ENCODE measurements around the gene ADCY9. TPM values are rescaled to one million over a fixed set of nuclear protein-coding genes. Genes with fewer than 3 reads are reported as not detected.
"Not testable (repeated sequence)": the region's sequence is repeated elsewhere in the genome, so short reads cannot be mapped to it uniquely, and the experiment has no call there.

Gene ADCY9
- total RNA-seq, 1 donor from 2014 or later, result 28.4 TPM

- DNase-seq (ENCODE audit: low read depth), result no peak
Measured at GRCh38 chr16:3982216-3982615, 134.0 kb downstream of the ADCY9 start.

GRCh38 chr16:3980253-3981111, 135.8 kb downstream of the ADCY9 start:
- DNase-seq (ENCODE audit: low read depth), result peak; percentile 67

- no peak for DNase-seq (ENCODE audit: low read depth)
Measured at GRCh38 chr16:3979518-3979917, 136.7 kb downstream of the ADCY9 start.

GRCh38 chr16:3979070-3979469, 137.2 kb downstream of the ADCY9 start:
- no peak for DNase-seq (ENCODE audit: low read depth)

GRCh38 chr16:3977376-3977775, 138.9 kb downstream of the ADCY9 start:
- DNase-seq (ENCODE audit: low read depth), result no peak

- no peak for DNase-seq (ENCODE audit: low read depth)
Measured at GRCh38 chr16:3974751-3975150, 141.5 kb downstream of the ADCY9 start.

GRCh38 chr16:3971706-3972105, 144.5 kb downstream of the ADCY9 start:
- peak; percentile 79 for DNase-seq (ENCODE audit: low read depth)

GRCh38 chr16:3971261-3971660, 145.0 kb downstream of the ADCY9 start:
- DNase-seq (ENCODE audit: low read depth), result peak; percentile 75

- DNase-seq (ENCODE audit: low read depth), result no peak
Measured at GRCh38 chr16:3968551-3968950, 147.7 kb downstream of the ADCY9 start.

- no peak for DNase-seq (ENCODE audit: low read depth)
Measured at GRCh38 chr16:3966681-3967080, 149.6 kb downstream of the ADCY9 start.

- DNase-seq (ENCODE audit: low read depth), result no peak
Measured at GRCh38 chr16:3965781-3966582, 150.3 kb downstream of the ADCY9 start.

GRCh38 chr16:3965306-3965705, 150.9 kb downstream of the ADCY9 start:
- no peak for DNase-seq (ENCODE audit: low read depth)

- DNase-seq (ENCODE audit: low read depth), result no peak
Measured at GRCh38 chr16:3964686-3965290, 151.5 kb downstream of the ADCY9 start.

GRCh38 chr16:3963886-3964685, 152.2 kb downstream of the ADCY9 start:
- no peak for DNase-seq (ENCODE audit: low read depth)

GRCh38 chr16:3963203-3963602, 153.0 kb downstream of the ADCY9 start:
- no peak for DNase-seq (ENCODE audit: low read depth)

GRCh38 chr16:3961449-3961849, 154.8 kb downstream of the ADCY9 start:
- peak; percentile 28 for DNase-seq (ENCODE audit: low read depth)

GRCh38 chr16:3959926-3960590, 156.2 kb downstream of the ADCY9 start:
- DNase-seq (ENCODE audit: low read depth), result not testable (repeated sequence)

- DNase-seq (ENCODE audit: low read depth), result peak; percentile 41
Measured at GRCh38 chr16:3959148-3959547, 157.1 kb downstream of the ADCY9 start.

GRCh38 chr16:3957344-3957980, 158.8 kb downstream of the ADCY9 start:
- DNase-seq (ENCODE audit: low read depth), result no peak

GRCh38 chr16:3954411-3954921, 161.8 kb downstream of the ADCY9 start:
- DNase-seq (ENCODE audit: low read depth), result peak; percentile 43
